Inflammatory macrophage (primary cell): Measurements from ENCODE around the gene FUT4.
A peak's percentile ranks its signal among the peaks of the same experiment; 100 is the strongest.
"Not testable (repeated sequence)": the region's sequence is repeated elsewhere in the genome, so short reads cannot be mapped to it uniquely, and the experiment has no call there.

ENCODE experiments used
- DNase-seq, 2 donors: peaks; one replicate each; pipeline ENCODE4 v3.0.0-alpha.2; 2020 to 2022

Gene FUT4

DNA sequence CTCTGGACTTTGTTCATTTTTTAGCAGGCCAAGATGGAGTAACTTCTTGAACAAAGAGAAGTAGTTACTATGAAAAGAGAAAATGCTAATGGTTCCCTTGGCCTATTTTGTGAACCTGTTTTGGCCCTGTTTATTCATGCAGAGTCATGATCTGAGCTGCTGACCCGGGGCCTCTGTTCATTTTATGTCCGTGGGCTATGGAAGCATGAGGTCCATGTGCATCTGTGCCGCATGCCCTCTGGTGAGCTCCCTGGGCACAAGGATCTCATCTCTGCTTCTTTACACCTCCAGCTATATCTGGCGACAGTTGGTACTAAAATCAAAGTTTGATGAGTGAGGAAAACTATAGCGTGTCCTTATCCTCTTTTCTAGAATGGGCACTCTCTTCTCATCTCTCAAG lies 24.5 kb downstream of the FUT4 start:
- no peak for DNase-seq

DNA sequence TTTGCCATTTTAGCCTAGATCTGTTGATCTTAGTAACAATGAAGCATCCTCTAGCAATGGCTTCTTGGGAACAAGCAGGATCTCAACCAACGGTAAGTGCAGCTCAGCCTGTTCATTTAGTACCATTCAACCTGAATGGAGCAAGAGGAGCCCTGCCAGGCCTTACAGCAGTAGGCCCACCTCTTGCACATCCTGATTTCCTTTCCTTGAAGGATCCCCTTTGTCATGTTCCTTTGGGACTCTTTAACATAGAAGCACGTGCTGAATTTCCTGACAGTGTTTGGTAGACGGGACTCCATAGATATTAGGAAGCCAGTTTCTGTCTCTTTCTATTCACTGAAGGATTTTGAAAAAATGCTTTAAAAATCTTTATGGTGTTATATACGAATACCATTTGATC lies 25.0 kb downstream of the FUT4 start:
- DNase-seq: no peak

GRCh38 chr11:94572975-94573374 lies 29.3 kb downstream of the FUT4 start:
- DNase-seq: not testable (repeated sequence)

GRCh38 chr11:94574193-94574961 lies 30.7 kb downstream of the FUT4 start:
- DNase-seq: peak; percentile 89 to 95

DNA sequence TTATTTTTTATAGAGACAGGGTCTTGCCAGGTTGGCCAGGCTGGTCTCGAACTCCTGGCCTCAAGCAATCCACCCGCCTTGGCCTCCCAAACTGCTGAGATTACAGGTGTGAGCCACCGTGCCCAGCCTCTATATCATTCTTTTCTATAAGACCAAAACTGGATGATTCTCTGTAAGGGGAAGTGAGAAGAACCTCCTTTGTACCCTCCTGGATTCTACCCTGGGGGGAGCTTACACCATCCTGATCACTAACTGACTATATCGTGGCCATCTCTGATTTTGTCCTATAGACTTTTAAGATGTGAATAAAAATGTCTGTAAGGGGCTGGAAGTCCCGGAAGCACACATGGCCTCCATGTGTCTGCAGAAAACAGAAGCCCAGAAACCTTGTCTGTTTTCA lies 32.6 kb downstream of the FUT4 start:
- no peak for DNase-seq

DNA sequence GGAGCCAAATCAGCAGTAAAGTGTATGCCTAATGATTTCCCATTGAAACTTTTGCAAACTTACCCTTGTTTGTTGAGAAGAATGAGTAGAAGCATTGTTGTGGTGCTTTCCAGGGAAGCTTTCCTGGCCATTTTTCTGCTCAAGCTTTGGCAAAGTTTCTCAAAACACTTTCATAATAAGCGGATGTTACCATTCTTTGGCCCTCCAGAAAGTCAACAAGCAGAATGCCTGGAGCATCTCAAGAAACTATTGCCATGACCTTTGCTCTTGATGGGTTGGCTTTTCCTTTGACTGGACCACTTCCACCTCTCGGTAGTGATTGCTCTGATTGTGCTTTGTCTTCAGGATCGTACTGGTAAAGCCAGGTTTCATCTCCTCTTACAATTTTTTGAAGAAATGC lies 34.1 kb downstream of the FUT4 start:
- DNase-seq: no peak

DNA sequence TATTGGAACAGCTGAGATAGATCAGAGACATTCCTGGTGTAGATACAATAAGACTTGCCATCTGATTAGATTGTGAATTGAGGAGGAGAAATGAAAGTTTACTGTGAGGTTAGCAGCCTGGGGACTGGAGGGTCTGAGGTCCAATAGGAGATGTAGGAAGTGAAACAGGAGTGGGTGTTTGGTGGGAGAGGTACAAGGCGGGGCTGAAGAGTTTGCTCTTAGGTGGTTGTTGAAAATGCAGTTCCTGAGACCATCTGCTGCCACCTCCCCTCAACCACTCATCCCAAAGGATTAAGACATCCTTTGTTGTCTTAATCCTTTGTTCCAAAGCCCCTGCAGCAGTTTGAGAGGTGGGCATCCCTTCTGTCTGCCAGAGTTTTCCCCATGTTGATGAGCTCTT lies 38.2 kb downstream of the FUT4 start:
- peak in 1 of 2 donors; percentile 45 for DNase-seq

- DNase-seq: peak; percentile 52 to 57
These were observed 39.6 kb downstream of the FUT4 start for GRCh38 chr11:94583213-94583865.

DNA sequence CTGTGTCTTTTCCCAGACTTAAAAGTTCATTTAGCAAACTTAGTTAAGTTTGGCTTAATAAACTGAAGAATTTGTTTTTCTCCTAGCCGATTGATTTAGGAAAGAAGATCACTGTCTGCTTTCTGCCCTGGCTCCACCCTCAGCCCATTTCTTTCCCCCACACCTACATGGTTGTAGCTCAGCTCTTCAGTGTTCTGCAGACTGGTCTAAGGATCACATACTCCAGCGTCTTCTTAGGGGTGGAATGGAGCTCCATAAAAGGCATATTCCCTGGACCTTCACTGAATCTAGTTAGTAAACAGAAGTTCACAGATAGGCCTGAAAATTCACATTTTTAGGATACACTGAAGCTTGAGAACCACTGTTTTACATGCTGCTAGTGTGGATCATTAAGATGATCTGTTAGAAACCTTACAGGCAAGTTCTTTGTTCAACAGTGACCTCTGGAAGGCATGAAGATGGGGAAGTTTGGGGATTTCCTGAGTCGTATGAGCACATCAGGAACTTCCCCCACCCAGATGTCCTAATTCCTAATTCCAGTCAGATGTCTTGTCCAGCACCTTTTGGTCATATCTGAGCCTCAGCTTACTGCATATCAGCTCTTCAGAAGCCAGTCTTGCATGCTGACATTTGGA lies 40.3 kb downstream of the FUT4 start:
- DNase-seq: peak; percentile 88 to 92

DNA sequence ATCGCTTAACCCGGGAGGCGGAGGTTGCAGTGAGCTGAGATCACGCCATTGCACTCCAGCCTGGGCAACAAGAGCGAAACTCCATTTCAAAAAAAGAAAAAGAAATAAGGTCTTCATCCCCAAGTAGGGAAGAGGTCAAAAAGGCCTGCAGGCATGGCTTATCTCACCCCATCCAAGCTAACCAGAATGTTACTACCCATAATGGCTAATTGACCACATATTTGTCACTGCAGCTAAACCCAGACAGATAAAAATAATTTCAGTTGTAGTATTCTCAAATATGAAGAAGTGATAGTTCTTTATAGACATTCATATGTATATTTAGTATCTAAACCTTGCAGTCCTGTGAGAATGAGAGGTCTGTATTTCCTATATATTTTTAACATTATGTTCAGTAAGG lies 41.3 kb downstream of the FUT4 start:
- no peak for DNase-seq

DNA sequence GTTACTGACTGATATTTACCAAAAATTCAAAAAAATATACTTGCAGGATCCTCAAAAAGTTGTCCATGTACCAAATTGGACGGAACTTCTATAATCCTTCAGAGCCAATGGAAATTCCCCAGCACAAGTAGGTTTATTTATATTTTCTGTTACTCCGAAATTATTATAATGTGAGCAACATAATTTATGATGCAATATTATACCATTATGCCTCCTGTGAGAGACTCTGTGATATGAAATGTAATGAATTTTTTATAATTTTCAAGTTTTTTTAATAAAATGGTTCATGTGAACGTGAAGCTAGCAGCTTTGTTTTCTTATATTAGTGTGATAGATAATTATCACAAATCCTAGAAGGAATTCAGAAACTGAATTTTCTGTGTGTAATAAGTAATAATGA lies 41.7 kb downstream of the FUT4 start:
- no peak for DNase-seq

GRCh38 chr11:94586546-94586945 lies 42.8 kb downstream of the FUT4 start:
- DNase-seq: no peak

DNA sequence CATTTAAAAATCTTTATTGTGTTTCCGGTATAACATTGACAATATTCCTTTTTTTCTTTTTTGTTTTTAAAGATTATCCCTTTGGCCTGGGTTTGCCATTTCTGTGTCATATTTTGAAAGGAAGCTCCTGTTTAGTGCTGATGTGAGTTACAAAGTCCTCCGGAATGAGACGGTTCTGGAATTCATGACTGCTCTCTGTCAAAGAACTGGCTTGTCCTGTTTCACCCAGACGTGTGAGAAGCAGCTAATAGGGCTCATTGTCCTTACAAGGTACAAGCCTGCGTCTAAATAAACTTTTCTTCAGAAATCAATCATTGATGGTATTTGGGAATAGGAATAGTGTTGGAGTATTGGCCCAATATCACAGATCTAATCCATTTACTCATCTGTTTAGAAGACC lies 43.3 kb downstream of the FUT4 start:
- no peak for DNase-seq

DNA sequence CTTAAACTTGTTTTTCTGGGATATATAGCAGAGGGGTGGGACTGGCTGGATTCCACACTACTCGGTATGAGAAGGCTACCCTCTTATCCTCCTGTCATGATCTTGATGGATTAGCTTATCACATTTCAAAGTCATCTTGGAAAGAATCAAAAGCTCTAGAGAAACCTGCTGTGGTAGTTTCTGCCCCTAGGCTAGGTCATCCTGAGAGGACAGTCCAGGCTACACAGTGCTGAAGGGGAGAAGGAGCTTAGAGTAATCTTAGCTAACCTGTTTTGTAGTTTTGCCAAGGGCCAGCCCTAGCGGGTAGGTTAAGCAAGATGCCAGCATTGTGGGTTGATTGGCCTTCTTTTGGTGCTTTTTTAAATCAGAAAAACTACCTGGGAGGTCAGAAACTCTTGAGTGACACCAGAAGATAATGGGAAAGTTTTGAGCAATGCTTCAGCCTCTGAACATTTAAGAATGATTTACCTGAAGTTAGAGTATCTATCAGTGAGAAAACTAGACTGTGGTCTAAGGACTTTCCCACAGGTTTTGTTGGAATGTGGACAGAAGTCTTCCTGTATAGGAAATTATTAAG lies 44.7 kb downstream of the FUT4 start:
- DNase-seq: no peak

GRCh38 chr11:94590352-94591041 lies 46.8 kb downstream of the FUT4 start:
- no peak for DNase-seq

- DNase-seq: no peak
These were observed 49.3 kb downstream of the FUT4 start for GRCh38 chr11:94593030-94593429.

DNA sequence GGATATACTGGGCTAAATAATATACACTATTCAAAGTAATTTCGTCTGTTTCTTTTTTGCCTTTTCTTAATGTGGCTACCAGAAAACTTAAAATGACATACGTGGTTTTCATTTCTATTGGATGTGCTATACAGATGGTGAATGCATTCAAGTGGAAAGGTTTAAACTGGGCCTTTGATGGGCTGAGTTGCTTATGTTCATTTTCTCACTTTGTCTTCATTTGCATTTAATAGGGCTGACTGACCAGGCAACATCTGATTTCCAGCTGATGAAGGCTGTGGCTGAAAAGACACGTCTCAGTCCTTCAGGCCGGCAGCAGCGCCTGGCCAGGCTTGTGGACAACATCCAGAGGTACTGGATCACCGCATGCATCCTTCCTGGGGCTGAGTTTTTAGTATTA lies 51.4 kb downstream of the FUT4 start:
- DNase-seq: no peak

GRCh38 chr11:94597896-94598295 lies 54.2 kb downstream of the FUT4 start:
- DNase-seq: peak; percentile 56 to 57
